GM21381 (cell line): ENCODE data around the gene CSGALNACT2.

Experiments used
- ATAC-seq: cut with Tn5 transposase; IDR thresholded peaks from one replicate; pipeline ENCODE4 v1.9.1; 2021; ENCODE audit warnings: mild to moderate bottlenecking, moderate library complexity; ENCODE audit not compliant: unreplicated experiment

The CSGALNACT2 gene

DNA sequence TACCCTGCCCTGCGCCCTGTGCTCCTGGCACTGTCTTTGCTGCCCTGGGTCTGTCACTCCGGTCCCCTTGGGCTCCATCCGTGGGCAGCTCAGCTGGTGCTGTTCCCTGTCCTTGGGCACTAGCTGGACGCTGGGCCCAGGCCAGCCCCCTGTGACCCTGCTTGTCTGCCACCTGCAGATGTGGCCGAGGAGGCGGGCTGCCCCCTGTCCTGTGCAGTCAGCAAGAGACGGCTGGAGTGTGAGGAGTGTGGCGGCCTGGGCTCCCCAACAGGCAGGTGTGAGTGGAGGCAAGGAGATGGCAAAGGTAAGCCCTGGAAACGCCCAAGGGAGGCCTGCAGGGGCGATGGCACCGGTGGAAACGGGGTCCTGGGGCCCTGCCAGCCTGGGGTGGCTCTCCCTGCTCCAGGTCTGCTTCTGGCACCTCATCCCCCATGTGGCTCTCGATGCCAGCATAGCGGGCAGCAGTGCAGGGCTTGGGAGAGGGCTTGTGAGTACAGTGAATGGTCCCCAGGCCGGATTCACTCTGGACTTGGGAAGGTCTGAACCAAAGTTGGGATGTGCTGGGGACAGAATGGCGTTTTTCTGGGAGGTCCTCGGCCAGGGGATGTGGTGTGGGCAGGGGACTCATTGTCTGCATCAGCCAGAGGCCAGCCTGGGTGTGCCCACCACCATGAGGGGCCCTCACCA lies 26.2 kb upstream of the CSGALNACT2 start:
- no peak for ATAC-seq

DNA sequence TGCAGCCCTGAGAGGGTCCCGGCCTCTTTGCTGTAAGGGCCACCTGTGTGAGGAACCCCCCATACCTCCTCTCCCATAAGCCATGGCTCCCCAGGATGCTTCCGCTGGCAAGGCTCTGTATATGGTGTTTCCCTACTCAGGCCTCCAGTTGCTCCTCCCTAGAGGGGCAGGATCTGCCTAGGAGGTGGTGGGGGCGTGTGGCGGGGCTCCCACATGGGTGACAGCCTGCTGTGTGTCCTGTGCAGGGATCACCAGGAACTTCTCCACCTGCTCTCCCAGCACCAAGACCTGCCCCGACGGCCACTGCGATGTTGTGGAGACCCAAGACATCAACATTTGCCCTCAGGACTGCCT lies 25.7 kb upstream of the CSGALNACT2 start:
- no peak for ATAC-seq

- ATAC-seq, result no peak
Measured at GRCh38 chr10:43113201-43114087, 24.8 kb upstream of the CSGALNACT2 start.

DNA sequence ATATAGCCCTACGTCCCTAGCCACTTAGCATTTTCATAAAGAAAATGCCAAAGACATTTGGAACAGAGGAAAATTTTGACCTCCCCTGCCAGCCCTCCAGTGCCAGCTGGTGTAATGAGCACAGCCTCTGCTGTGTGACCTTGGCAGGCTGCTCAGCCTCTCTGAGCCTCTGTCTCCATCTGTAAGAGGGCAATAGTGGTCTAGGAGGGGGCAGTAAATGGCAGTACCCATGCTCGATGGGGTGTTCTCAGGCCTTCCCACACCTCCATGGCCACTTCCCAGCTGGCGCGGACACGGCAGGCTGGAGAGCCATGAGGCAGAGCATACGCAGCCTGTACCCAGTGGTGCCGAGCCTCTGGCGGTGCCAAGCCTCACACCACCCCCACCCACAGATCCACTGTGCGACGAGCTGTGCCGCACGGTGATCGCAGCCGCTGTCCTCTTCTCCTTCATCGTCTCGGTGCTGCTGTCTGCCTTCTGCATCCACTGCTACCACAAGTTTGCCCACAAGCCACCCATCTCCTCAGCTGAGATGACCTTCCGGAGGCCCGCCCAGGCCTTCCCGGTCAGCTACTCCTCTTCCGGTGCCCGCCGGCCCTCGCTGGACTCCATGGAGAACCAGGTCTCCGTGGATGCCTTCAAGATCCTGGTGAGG lies 24.0 kb upstream of the CSGALNACT2 start:
- ATAC-seq, result no peak

GRCh38 chr10:43114743-43115611 lies 23.3 kb upstream of the CSGALNACT2 start:
- ATAC-seq, result no peak

DNA sequence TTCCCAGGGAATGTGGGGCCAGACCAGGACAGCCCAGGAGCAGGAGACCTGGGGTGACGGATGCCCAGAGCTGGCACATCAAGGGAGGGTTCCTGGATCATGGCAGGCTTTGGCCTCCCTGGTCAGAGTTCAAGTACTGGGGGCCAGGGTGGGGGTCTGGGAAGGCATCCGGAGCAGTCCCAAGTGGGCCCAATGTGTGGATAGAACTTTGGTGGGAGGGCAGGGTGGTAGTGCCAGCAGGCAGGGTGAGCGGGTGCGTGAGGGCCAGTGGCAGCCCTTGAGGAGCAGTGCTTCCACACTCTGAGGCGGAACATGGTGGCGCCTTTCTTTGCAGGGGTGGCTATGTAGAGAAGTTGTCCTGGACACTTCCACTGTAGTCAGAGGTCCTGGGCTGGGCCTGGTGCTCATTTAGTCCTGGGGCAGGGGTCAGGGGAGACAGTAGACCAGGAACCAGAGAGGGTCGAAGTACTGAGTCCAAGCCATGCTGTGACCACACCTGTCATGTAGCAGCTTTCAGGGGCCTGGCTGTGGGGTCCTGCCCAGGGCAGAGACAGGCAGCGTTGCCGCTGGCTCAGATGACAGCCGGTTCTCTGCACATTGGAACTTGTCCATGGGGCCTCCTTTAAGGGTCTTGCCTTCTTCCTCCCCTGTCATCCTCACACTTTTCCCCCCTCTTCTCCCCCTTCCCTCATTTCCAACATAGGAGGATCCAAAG lies 22.2 kb upstream of the CSGALNACT2 start:
- ATAC-seq, result no peak

- ATAC-seq, result no peak
Measured at GRCh38 chr10:43116596-43116995, 21.6 kb upstream of the CSGALNACT2 start.

DNA sequence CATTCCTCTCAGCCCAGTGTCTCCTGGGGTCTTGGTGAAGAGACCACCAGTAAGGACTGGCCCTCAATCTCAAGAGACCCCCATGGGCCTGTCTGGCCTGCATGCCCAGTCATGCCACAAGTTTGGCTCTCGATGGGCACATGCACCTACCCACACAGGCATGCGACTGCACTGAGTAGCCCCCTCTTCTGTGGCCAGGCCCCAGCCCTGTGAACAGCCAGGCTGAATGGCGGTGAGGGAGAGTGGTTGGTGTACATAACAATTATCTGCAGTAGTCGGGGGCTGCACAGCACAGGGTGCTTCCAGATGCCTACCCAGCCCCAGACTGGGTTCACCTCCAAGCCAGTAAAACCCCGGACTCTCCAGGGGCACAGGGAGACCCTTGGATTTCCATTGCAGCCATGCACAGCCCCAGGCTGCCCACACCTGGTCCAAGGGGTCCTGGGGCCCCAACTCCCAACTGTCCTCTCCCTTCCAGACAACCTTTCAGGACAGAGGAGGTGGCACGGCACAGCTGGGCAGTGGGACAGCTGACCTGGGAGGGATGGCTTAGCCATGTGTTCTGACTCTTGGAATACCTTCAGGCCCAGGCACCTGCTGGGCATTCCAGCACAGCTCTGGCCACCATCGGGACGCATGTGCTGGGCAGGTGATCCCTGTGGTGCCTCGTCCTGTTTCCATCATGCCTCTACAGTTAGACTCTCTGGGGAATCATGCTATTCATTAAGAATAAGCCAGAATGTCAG lies 21.0 kb upstream of the CSGALNACT2 start:
- no peak for ATAC-seq

DNA sequence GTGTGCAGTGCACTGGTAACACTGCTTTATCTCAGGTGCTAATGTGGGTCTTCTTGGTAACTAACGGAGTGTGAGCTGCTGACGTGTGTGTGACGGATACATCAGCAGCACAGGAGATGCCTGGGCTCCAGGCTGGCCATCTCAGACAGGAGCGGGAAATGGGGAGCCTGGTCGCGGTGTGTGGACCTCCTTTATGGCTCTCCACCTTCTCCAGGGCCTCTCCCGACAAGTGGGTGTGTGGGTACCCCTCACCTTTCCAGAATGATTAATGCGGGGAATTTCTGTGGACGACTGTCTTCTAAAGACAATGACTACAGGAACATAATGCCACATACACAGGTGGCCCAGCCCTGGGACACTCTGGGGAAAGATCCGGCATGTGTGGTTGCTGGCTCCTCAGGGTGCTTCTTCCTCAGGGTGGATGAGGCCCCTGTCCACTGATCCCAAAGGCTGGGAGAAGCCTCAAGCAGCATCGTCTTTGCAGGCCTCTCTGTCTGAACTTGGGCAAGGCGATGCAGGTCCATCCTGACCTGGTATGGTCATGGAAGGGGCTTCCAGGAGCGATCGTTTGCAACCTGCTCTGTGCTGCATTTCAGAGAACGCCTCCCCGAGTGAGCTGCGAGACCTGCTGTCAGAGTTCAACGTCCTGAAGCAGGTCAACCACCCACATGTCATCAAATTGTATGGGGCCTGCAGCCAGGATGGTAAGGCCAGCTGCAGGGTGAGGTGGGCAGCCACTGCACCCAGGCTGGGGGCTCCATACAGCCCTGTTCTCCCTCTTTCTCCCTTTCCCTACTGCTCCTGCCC lies 20.3 kb upstream of the CSGALNACT2 start:
- ATAC-seq, result no peak

GRCh38 chr10:43118631-43119415 lies 19.4 kb upstream of the CSGALNACT2 start:
- ATAC-seq, result no peak

GRCh38 chr10:43119416-43120115 lies 18.7 kb upstream of the CSGALNACT2 start:
- ATAC-seq, result no peak

- no peak for ATAC-seq
Measured at GRCh38 chr10:43120116-43120928, 17.9 kb upstream of the CSGALNACT2 start.

GRCh38 chr10:43120929-43121314 lies 17.3 kb upstream of the CSGALNACT2 start:
- peak; percentile 78 for ATAC-seq

- ATAC-seq, result no peak
Measured at GRCh38 chr10:43121444-43121843, 16.8 kb upstream of the CSGALNACT2 start.

GRCh38 chr10:43122096-43122495 lies 16.1 kb upstream of the CSGALNACT2 start:
- no peak for ATAC-seq

- ATAC-seq, result no peak
Measured at GRCh38 chr10:43122826-43123225, 15.4 kb upstream of the CSGALNACT2 start.
